RWPE2 (cell line): ENCODE results near the gene IL19.
A peak's percentile ranks its signal among the peaks of the same experiment; 100 is the strongest.

Source experiments
- ATAC-seq: fragments of 200-7000 bp; cut with Tn5 transposase; 3 replicates; pipeline ENCODE4 v1.9.1; 2021; ENCODE audit warnings: low read depth
- DNase-seq: peaks from one replicate; pipeline ENCODE4 v3.0.0-alpha.2; 2020; ENCODE audit warnings: low spot score
- H3K27ac ChIP-seq: fragments of 450-650 bp; 2 replicates; pipeline ENCODE4 v1.5.1; 2017; ENCODE audit warnings: mild to moderate bottlenecking; ENCODE audit not compliant: poor library complexity, severe bottlenecking
- H3K27me3 ChIP-seq: fragments of 250-450 bp; sonication (Bioruptor Pico); 2 replicates; pipeline ENCODE4 v1.5.1; 2021; ENCODE audit warnings: mild to moderate bottlenecking, moderate library complexity; ENCODE audit not compliant: insufficient read depth, poor library complexity, severe bottlenecking
- H3K36me3 ChIP-seq: fragments of 250-450 bp; sonication (Bioruptor Pico); 2 replicates; pipeline ENCODE4 v1.5.1; 2020; ENCODE audit warnings: low read depth, mild to moderate bottlenecking, moderate library complexity
- H3K4me1 ChIP-seq: fragments of 250-450 bp; sonication (Bioruptor Pico); 2 replicates; pipeline ENCODE4 v1.5.1; 2021; ENCODE audit warnings: mild to moderate bottlenecking, moderate library complexity; ENCODE audit not compliant: insufficient read depth, poor library complexity, severe bottlenecking
- H3K4me3 ChIP-seq: fragments of 250-450 bp; sonication (Bioruptor Pico); 2 replicates; pipeline ENCODE4 v1.5.1; 2021; ENCODE audit warnings: mild to moderate bottlenecking, moderate library complexity; ENCODE audit not compliant: severe bottlenecking
- H3K9me3 ChIP-seq: fragments of 250-450 bp; sonication (Bioruptor Pico); 2 replicates; pipeline ENCODE4 v1.5.1; 2021; ENCODE audit warnings: mild to moderate bottlenecking, moderate library complexity; ENCODE audit not compliant: severe bottlenecking
- TF ChIP-seq, protein P1 (sequence below): fragments of 450-650 bp; IDR thresholded peaks from one replicate; pipeline ENCODE4 v1.5.1; 2017; ENCODE audit warnings: mild to moderate bottlenecking, moderate library complexity; ENCODE audit not compliant: poor library complexity, severe bottlenecking

IL19 gene

GRCh38 chr1:206808615-206809014 is 38.0 kb downstream of the IL19 start:
- ATAC-seq: peak; percentile 61; the same call in 2 of the 3 replicates
- Histone ChIP-seq H3K9me3 (no peaks in the 10 kb centered on the region), H3K36me3 (no peaks in the 10 kb centered on the region), H3K27ac (no peak overlapping the region), H3K27me3 (no peaks in the 10 kb centered on the region), H3K4me1 (no peaks in the 10 kb centered on the region), H3K4me3 (no peak overlapping the region)
- TF ChIP-seq, protein P1, sequence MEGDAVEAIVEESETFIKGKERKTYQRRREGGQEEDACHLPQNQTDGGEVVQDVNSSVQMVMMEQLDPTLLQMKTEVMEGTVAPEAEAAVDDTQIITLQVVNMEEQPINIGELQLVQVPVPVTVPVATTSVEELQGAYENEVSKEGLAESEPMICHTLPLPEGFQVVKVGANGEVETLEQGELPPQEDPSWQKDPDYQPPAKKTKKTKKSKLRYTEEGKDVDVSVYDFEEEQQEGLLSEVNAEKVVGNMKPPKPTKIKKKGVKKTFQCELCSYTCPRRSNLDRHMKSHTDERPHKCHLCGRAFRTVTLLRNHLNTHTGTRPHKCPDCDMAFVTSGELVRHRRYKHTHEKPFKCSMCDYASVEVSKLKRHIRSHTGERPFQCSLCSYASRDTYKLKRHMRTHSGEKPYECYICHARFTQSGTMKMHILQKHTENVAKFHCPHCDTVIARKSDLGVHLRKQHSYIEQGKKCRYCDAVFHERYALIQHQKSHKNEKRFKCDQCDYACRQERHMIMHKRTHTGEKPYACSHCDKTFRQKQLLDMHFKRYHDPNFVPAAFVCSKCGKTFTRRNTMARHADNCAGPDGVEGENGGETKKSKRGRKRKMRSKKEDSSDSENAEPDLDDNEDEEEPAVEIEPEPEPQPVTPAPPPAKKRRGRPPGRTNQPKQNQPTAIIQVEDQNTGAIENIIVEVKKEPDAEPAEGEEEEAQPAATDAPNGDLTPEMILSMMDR: no peak
- no peak for DNase-seq

DNA sequence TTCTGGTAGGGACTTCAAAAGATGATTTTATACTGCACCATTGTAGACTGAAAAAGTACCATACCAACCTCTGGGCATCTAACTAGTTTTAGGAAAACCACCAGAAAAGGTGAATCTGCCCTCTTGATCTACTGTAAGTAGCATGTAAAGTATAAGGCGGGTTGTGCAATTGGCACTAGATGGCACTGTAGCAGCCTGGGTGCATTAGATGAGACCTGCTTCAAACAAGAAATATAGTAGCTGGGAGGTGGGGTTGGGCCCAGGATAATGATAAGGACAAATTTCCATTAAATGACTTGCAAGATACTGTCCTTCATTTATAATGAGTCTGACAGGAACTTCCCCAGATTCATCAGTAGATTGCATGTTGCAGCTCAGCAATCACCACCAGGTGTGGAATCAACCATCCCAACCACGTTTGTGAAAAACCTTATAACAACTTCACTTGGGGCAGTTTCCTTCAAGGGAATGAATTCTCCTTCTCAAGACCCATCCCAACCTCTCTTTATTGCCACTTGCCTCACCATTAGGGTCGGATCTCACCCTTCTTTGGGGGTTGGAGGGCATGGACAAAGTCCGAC is 39.0 kb downstream of the IL19 start:
- TF ChIP-seq, protein P1: peak; percentile 78
- Histone ChIP-seq H3K27me3 (no peaks in the 10 kb centered on the region), H3K4me1 (no peaks in the 10 kb centered on the region), H3K36me3 (no peaks in the 10 kb centered on the region), H3K4me3 (no peak overlapping the region), H3K9me3 (no peaks in the 10 kb centered on the region), H3K27ac (no peak overlapping the region)
- DNase-seq: no peak
- peak; percentile 79 for ATAC-seq

DNA sequence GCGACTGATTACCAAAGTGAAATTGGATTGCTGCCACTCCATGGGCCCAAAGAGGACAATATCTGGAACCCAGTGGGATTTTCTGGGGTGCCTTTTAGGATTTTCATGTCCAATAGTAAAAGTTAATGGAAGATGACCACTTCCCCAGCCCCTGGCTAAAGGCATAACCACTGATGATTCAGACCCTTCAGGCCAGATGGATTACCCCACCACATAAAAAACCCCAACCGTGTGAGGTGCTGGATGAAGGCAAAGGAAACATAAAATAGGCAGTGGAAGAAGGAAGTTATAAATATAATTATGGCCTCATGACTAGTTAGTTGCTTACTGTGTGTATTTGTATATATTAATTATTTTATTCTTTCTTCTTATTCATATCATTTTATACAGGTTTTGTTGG is 41.9 kb downstream of the IL19 start:
- Histone ChIP-seq H3K27ac (no peak overlapping the region), H3K4me1 (no peaks in the 10 kb centered on the region), H3K27me3 (no peaks in the 10 kb centered on the region), H3K9me3 (no peaks in the 10 kb centered on the region), H3K4me3 (no peak overlapping the region), H3K36me3 (no peaks in the 10 kb centered on the region)
- DNase-seq (no peak), ATAC-seq (no peak)
- TF ChIP-seq, protein P1: no peak

DNA sequence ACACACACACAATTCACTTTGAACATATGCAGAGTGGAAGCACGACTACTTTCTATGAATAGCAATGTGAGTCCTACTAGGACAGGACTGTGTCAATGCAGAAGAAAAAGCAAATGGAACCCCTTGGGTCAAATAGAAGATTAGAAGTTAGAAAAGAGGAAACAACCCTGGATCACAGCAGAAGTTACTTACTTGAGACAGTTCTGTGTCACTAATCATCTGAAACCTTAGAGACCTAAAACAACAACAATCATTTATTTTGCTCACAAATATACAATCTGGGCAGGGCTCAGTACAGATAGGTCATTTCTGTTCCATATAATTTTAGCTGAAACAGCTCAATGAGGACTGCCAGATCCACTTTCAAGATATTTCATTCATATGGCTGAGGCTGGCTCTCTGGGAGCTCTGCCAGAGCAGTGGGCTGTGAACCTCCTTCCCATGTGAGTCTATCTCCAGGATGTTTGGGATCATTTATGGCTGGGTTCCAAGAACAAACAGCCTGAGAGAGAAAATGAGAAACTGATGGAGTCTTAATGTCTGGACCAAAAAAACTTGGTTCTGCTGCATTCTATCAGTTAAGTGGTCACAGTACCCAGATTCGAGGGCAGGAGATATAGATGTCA is 44.3 kb downstream of the IL19 start:
- Histone ChIP-seq H3K4me3 (no peak overlapping the region), H3K27ac (no peak overlapping the region), H3K36me3 (no peaks in the 10 kb centered on the region), H3K27me3 (no peaks in the 10 kb centered on the region), H3K4me1 (no peaks in the 10 kb centered on the region), H3K9me3 (no peaks in the 10 kb centered on the region)
- no peak for DNase-seq
- TF ChIP-seq, protein P1: no peak
- ATAC-seq: no peak
